ENCODE results near the gene FAF1. TPM values are rescaled to one million over a fixed set of nuclear protein-coding genes. Genes with fewer than 3 reads are reported as not detected.

FAF1 gene
- total RNA-seq, 2 donors from 2014 or later = 25.5 to 68.6 TPM

DNA sequence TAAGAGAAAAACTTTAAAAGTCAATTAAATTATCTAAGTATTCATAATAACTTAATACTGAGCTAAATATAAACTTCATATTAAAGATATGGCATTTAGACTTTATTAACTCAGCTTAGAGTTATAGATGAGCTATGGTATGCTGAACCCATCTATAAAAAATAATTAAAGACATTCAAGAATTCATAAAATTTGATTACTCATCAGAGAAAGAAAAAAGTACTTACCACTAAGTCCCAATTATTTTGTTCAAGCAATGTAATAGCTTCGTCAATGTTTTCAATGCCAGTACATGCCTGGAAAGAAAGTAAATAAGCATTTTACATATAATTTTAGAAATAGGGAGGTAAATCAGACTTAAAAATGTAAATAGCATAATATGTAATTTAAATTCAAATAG is 102.4 kb downstream of the FAF1 start:
- TF ChIP-seq, protein P1, sequence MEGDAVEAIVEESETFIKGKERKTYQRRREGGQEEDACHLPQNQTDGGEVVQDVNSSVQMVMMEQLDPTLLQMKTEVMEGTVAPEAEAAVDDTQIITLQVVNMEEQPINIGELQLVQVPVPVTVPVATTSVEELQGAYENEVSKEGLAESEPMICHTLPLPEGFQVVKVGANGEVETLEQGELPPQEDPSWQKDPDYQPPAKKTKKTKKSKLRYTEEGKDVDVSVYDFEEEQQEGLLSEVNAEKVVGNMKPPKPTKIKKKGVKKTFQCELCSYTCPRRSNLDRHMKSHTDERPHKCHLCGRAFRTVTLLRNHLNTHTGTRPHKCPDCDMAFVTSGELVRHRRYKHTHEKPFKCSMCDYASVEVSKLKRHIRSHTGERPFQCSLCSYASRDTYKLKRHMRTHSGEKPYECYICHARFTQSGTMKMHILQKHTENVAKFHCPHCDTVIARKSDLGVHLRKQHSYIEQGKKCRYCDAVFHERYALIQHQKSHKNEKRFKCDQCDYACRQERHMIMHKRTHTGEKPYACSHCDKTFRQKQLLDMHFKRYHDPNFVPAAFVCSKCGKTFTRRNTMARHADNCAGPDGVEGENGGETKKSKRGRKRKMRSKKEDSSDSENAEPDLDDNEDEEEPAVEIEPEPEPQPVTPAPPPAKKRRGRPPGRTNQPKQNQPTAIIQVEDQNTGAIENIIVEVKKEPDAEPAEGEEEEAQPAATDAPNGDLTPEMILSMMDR (IDR thresholded peaks at IDR 0.05) = no peak
- DNase-seq (ENCODE audit: low spot score) = no peak
- no peaks in the 10 kb centered on the region for H3K4me1 ChIP-seq (ENCODE audit: control insufficient read depth in 1 of 2, low read depth in 2 of 2)

DNA sequence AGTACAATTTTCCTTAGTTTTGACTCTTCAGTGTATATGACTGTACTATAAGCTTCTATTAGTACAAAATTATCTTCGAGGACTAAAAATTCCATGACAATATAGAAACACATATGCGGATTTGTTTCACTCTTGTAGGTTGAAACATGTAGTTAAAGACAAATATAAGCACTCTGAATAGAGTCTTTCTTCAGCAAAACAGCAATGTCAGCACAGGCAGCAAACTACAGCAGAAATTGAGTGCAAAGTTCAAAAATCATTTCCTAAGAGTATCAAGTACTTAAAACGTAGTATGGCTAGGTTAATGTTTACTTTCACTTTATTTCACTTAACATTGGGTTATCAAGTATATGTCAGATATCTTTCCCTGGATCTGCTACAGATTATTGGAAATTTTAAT is 106.7 kb downstream of the FAF1 start:
- TF ChIP-seq, protein P1 (IDR thresholded peaks at IDR 0.05) = no peak
- Histone ChIP-seq H3K27ac (no peak overlapping the region), H3K27me3 (replicated peaks; ENCODE audit: insufficient read depth) (no peaks in the 10 kb centered on the region), H3K9me3 (no peaks in the 10 kb centered on the region), H3K4me1 (ENCODE audit: control insufficient read depth in 1 of 2, low read depth in 2 of 2) (no peaks in the 10 kb centered on the region), H3K4me3 (no peak overlapping the region), H3K36me3 (no peaks in the 10 kb centered on the region)
- no peak for DNase-seq (ENCODE audit: low spot score)
- no peak for ATAC-seq (ENCODE audit: insufficient number of reproducible peaks, low FRiP score, low read depth)

More for the DNA sequence above, 102.4 kb downstream of the FAF1 start:
- Histone ChIP-seq H3K27ac (no peak overlapping the region), H3K36me3 (no peaks in the 10 kb centered on the region), H3K9me3 (peaks cover 12% of the 10 kb centered on the region), H3K4me3 (no peak overlapping the region), H3K27me3 (replicated peaks; ENCODE audit: insufficient read depth) (no peaks in the 10 kb centered on the region)
- ATAC-seq (ENCODE audit: insufficient number of reproducible peaks, low FRiP score, low read depth) = no peak

DNA sequence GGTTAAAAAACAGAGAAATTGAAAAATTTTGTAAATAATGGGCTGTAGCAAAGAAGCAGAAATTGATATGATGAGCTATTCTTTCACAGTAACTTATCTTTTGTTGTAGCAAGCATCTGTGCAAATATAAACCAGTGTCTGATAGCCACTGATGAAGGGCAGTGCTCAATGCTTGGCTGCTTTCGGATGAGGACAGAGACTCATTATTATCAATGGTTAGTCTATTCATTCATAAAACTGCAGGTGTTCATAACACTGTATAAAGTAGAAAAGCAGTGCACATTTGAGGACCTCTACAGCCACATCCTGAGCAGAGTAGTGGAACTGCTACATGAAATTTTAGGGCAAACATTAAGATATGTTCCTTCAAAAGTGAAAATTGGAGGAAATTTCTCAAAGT is 107.2 kb downstream of the FAF1 start:
- DNase-seq (ENCODE audit: low spot score) = no peak
- H3K27me3 ChIP-seq (replicated peaks; ENCODE audit: insufficient read depth) = no peaks in the 10 kb centered on the region
- H3K9me3 ChIP-seq = peaks cover 3% of the 10 kb centered on the region
- no peak for ATAC-seq (ENCODE audit: insufficient number of reproducible peaks, low FRiP score, low read depth)
- H3K36me3 ChIP-seq = no peaks in the 10 kb centered on the region
- H3K4me3 ChIP-seq = no peak overlapping the region
- H3K27ac ChIP-seq = no peak overlapping the region
- no peaks in the 10 kb centered on the region for H3K4me1 ChIP-seq (ENCODE audit: control insufficient read depth in 1 of 2, low read depth in 2 of 2)
- TF ChIP-seq, protein P1 (IDR thresholded peaks at IDR 0.05) = no peak

DNA sequence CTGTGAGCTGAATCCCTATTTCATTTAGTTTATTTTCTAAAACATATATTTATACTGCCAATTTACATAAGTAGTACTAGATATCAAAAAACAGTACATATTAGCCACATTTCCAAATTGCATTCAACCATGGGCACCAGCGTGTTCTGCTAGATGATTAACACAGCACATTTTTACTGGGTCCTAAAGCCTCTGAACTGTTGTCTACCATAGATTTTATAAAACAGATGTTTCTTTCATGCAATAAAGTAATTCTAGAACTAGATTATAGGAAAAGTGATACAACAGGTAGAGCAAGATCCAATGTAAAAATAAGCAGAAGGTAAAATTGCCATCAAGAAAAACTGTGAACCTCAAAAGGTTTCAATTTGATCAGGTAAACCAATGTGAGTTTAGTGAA is 108.6 kb downstream of the FAF1 start:
- Histone ChIP-seq H3K27me3 (replicated peaks; ENCODE audit: insufficient read depth) (no peaks in the 10 kb centered on the region), H3K36me3 (no peaks in the 10 kb centered on the region), H3K4me1 (ENCODE audit: control insufficient read depth in 1 of 2, low read depth in 2 of 2) (no peaks in the 10 kb centered on the region), H3K9me3 (peaks cover 5% of the 10 kb centered on the region), H3K4me3 (no peak overlapping the region), H3K27ac (no peak overlapping the region)
- no peak for ATAC-seq (ENCODE audit: insufficient number of reproducible peaks, low FRiP score, low read depth)
- TF ChIP-seq, protein P1 (IDR thresholded peaks at IDR 0.05) = no peak
- DNase-seq (ENCODE audit: low spot score) = no peak

DNA sequence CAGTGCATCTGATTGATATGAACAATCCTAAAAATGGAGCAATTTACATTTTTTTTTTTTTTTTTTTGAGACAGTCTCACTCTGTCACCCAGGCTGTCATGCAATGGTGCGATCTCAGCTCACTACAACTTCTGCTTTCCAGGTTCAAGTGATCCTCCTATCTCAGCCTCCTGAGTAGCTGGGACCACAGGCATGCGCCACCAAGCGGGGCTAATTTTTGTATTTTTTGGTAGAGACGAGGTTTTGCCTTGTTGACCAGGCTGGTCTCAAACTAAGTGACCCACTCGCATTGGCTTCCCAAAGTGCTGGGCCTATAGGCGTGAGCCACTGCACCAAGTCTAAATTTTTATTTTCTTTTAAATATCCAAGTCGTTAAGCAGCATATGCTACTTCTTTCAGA is 109.0 kb downstream of the FAF1 start:
- Histone ChIP-seq H3K9me3 (peaks cover 5% of the 10 kb centered on the region), H3K36me3 (no peaks in the 10 kb centered on the region), H3K27ac (no peak overlapping the region), H3K27me3 (replicated peaks; ENCODE audit: insufficient read depth) (no peaks in the 10 kb centered on the region), H3K4me1 (ENCODE audit: control insufficient read depth in 1 of 2, low read depth in 2 of 2) (no peaks in the 10 kb centered on the region), H3K4me3 (no peak overlapping the region)
- DNase-seq (ENCODE audit: low spot score) = no peak
- TF ChIP-seq, protein P1 (IDR thresholded peaks at IDR 0.05) = no peak
- no peak for ATAC-seq (ENCODE audit: insufficient number of reproducible peaks, low FRiP score, low read depth)

Measured in thoracic aorta (tissue), 2 donors.